Endothelial cell of umbilical vein (primary cell): ENCODE measurements around the gene FAM184B.

Experiments
- EZH2 ChIP-seq: IDR thresholded peaks from 2 replicates; pipeline ENCODE4 v1.6.1; 2012; ENCODE audit warnings: borderline replicate concordance, low read depth, mild to moderate bottlenecking, moderate library complexity, low read length, inconsistent platforms; ENCODE audit not compliant: severe bottlenecking
- JUN ChIP-seq: IDR thresholded peaks from 2 replicates; pipeline ENCODE4 v1.6.1; 2011; ENCODE audit warnings: borderline replicate concordance, low read depth; ENCODE audit not compliant: insufficient read length, insufficient read depth
- MYC ChIP-seq: IDR thresholded peaks from one replicate; pipeline ENCODE4 v1.6.1; 2011; ENCODE audit warnings: mild to moderate bottlenecking, low read depth, low read length
- POLR2A ChIP-seq: IDR thresholded peaks from 2 replicates; pipeline ENCODE4 v1.6.1; 2012; ENCODE audit warnings: low read depth, mild to moderate bottlenecking, control low read depth, low read length
- TF ChIP-seq, protein P1 (sequence below), 2 donors: IDR thresholded peaks; 1 replicate in 1 of 2; 2 replicates in 1 of 2; pipeline ENCODE4 v1.5.1; 2011; ENCODE audit warnings: low read length in 2 of 2, mild to moderate bottlenecking in 2 of 2, moderate library complexity in 2 of 2, control low read depth in 1 of 2, inconsistent platforms in 1 of 2, low read depth in 1 of 2; ENCODE audit not compliant: insufficient read depth in 1 of 2; ENCODE audit errors: extremely low read depth in 1 of 2

DNA sequence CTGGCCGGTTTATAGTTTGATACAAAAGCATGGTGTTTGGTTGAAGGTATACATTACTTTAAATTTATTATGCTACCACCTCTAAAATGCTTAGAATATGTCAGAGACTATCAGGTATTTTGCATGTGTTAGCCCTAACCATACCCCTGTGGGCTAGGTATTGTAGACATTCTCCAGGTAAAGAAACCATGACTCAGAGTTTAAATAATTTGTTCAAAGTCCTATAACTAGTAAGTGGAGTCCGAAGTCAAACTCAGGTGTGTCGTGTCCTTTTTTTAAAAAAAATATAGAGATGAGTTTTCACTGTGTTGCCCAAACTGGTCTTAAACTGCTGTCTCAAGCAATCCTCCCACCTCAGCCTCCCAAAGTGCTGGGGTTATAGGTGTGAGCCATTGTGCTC, 192.1 kb downstream of the FAM184B start:
- TF ChIP-seq POLR2A, result no peak
- no peak for TF ChIP-seq MYC
- TF ChIP-seq, protein P1, sequence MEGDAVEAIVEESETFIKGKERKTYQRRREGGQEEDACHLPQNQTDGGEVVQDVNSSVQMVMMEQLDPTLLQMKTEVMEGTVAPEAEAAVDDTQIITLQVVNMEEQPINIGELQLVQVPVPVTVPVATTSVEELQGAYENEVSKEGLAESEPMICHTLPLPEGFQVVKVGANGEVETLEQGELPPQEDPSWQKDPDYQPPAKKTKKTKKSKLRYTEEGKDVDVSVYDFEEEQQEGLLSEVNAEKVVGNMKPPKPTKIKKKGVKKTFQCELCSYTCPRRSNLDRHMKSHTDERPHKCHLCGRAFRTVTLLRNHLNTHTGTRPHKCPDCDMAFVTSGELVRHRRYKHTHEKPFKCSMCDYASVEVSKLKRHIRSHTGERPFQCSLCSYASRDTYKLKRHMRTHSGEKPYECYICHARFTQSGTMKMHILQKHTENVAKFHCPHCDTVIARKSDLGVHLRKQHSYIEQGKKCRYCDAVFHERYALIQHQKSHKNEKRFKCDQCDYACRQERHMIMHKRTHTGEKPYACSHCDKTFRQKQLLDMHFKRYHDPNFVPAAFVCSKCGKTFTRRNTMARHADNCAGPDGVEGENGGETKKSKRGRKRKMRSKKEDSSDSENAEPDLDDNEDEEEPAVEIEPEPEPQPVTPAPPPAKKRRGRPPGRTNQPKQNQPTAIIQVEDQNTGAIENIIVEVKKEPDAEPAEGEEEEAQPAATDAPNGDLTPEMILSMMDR (IDR thresholded peaks at IDR 0.05; ENCODE audit: extremely low read depth in 1 of 2, insufficient read depth in 1 of 2, low read depth in 1 of 2, low read length in 2 of 2), result no peak
- no peak for TF ChIP-seq EZH2
- TF ChIP-seq JUN, result no peak
